GM13977 (cell line): ENCODE measurements around the gene SGIP1.

ENCODE experiments used
- DNase-seq: peaks from one replicate; pipeline ENCODE4 v3.0.0; 2012; ENCODE audit warnings: low spot score
- CTCF ChIP-seq: IDR thresholded peaks from 2 replicates; pipeline ENCODE4 v1.5.1; 2012; ENCODE audit warnings: mild to moderate bottlenecking, control low read depth; ENCODE audit not compliant: insufficient read depth; ENCODE audit errors: extremely low read depth, missing control alignments
- in situ Hi-C: fragments of 300-500 bp; cut with MboI; formaldehyde crosslinking; loops from one replicate; pipeline ENCODE4 v1.12.0; 2022; ENCODE audit warnings: low sequenced_read_pairs, low pct_unique_long_range_greater_than_20kb, mixed read lengths, inconsistent platforms; ENCODE audit not compliant: unreplicated experiment

SGIP1 gene

GRCh38 chr1:66704177-66704875 lies 170.4 kb downstream of the SGIP1 start:
- in situ Hi-C loops = no loop called here
- DNase-seq = no peak
- no peak for TF ChIP-seq CTCF

GRCh38 chr1:66705110-66705509 lies 171.2 kb downstream of the SGIP1 start:
- in situ Hi-C loops = no loop called here
- TF ChIP-seq CTCF = no peak
- no peak for DNase-seq

GRCh38 chr1:66711420-66711819 lies 177.5 kb downstream of the SGIP1 start:
- in situ Hi-C loops = no loop called here
- DNase-seq = no peak
- TF ChIP-seq CTCF = no peak

GRCh38 chr1:66712839-66713238 lies 178.9 kb downstream of the SGIP1 start:
- DNase-seq = no peak
- in situ Hi-C loops = no loop called here
- TF ChIP-seq CTCF = no peak

- no peak for DNase-seq
- no peak for TF ChIP-seq CTCF
- in situ Hi-C loops = no loop called here
Measured at GRCh38 chr1:66723985-66724384, 190.0 kb downstream of the SGIP1 start.

- no peak for DNase-seq
- peak; percentile 87 for TF ChIP-seq CTCF
- in situ Hi-C loops = no loop called here
Measured at GRCh38 chr1:66725885-66726665, 192.1 kb downstream of the SGIP1 start.
